Left lobe of liver (tissue), 2 donors: ENCODE results near the gene RASA3. TPM values are rescaled to one million over a fixed set of nuclear protein-coding genes. Genes with fewer than 3 reads are reported as not detected.
"Not testable (repeated sequence)": the region's sequence is repeated elsewhere in the genome, so short reads cannot be mapped to it uniquely, and the experiment has no call there.

Experiments used
- ATAC-seq: fragments of 200-7000 bp; cut with Tn5 transposase; one replicate; pipeline ENCODE4 v1.9.1; 2020; ENCODE audit warnings: mild to moderate bottlenecking, moderate library complexity
- DNase-seq: peaks from one replicate; pipeline ENCODE4 v3.0.0-alpha.2; 2020; ENCODE audit warnings: low spot score
- total RNA-seq: library from RNA; stranded (reverse); gene quantifications from one replicate; pipeline ENCODE4 v1.2.1, GENCODE V29; 2021
- donor health status: DM: no; HTN: no; CAD: no; lungs with moderate emphysema.
- donor health status: DM: no; HTN: yes; CAD: no.

The RASA3 gene
- total RNA-seq, 1 donor from 2014 or later, result 4.5 TPM

DNA sequence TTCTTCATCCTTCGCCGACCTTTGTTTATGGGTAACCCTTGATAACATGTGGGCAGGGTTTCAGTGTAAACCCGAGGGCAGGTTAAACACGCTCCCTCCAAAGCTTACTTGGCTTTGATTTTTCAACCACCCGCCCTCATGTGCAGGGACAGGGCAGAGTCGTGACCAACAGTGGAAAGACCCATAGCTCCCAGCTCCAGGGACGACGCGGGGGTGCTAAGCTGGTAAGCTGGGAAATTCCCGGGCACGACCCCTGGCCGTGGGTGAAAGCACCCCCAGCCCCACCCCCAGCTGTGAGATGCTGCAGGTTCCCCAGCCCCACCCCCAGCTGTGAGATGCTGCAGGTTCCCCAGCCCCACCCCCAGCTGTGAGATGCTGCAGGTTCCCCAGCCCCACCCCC lies 17.8 kb downstream of the RASA3 start:
- ATAC-seq, result not testable (repeated sequence)
- peak; percentile 37 for DNase-seq

DNA sequence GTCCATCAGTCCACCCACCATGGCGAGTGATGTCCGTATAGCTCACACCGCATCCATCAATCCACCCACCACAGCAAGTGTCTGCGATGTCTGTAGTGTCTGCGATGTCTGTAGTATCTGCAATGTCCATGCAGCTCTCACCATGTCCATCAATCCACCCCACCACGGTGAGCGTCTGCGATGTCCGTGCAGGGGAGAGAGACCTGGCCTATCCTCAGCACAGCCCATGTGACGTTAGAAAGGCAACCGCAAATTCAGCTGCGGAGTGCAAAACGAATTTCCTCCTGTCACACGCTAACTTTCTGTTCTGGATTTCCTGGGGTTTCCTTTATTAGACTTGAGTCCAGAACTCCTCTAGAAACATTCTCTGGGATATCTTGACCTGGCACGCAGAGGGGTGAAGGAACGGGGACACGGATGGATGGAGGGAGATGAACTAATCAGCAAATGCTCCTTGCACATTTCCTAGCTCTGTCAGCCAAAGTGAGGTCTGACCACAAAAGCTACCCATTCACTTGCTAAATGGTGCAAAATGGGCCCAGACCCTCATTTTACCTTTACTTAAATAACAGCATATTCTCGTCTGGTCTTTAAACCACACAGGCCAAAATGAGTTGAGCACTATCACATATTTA lies 18.3 kb downstream of the RASA3 start:
- DNase-seq (no peak), ATAC-seq (no peak)

DNA sequence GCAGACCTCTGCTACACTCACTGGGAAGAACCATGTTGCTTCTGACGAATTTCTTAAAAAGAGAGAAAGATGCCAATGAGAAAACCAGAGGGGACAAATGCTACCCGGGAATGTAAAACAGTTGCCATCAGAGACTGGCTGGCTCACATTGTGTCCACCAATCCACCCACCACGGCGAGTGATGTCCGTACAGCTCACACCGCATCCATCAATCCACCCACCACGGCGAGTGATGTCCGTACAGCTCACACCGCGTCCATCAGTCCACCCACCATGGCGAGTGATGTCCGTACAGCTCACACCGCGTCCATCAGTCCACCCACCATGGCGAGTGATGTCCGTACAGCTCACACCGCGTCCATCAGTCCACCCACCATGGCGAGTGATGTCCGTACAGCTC lies 19.0 kb downstream of the RASA3 start:
- ATAC-seq, DNase-seq: not testable (repeated sequence)

DNA sequence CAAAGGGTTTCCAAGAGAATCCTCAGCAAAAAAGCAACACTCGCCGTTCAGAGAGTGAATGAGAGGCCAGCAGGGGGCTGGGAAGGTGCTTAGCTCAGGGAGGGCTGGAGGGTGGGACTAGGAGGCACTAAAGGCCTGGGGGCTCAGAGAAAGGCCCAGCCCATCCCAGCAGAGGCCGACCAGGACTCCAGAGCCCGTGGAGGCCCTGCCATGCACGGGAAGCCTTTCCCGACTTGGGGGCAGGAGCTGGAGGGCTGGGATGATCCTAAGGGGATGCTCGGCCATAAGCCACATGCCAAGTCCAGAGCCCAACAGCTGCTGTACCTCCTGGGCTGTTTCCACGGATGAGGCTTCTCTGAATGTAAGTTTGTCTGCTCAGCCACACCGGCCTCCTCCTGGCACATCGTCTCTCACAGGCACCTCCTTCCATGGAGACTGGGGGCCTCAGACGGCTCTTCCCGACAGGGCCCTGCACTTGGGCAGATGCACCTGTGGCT lies 19.5 kb downstream of the RASA3 start:
- DNase-seq (no peak), ATAC-seq (no peak)

DNA sequence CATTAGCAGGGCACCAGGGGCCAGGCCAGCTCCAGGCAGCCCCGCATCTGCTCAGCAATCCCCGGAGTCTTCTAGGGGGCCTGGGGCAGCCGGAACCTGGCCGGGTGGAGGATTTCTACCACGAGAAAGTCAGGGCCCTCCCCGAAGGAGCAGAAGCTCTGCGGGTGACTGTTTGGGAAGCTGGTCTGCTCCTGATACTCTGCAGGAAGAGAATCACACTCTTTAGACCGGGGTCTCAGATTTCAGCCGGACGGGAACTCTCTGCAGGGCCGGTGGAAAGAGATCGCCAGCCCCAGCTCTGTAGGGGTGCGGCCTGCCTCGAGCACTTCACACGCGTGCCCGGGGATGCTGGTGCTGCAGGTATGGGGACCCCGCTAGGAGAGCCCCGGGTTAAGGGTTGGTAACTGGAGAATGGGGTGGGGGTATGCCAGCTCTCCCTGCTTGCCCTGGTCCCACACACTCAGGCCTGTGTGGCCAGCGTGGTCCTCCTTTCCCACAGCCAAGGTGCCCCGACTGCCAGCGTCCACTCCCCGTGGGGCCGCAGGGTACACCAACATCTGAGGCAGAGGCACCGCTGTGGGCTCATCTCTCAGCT lies 20.1 kb downstream of the RASA3 start:
- DNase-seq (no peak), ATAC-seq (no peak)

DNA sequence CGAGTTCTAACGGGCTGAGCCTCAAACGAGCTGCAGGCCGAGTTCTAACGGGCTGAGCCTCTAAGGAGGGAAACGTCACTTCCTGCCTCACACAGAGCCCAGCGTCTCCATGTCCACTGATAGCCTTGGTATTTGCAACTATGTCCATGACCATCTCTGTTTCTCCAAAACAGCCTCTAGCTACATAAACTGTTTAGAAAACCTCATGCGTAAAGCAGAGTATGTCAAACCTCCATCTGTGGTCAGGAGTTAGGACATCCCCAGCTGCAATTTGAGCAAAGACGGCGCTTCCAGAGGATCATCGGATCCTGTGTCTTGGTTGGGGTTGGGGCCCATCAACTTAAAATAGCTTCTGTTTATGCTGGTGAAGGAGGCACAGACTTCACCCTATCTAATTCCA lies 20.8 kb downstream of the RASA3 start:
- DNase-seq (no peak), ATAC-seq (no peak)

DNA sequence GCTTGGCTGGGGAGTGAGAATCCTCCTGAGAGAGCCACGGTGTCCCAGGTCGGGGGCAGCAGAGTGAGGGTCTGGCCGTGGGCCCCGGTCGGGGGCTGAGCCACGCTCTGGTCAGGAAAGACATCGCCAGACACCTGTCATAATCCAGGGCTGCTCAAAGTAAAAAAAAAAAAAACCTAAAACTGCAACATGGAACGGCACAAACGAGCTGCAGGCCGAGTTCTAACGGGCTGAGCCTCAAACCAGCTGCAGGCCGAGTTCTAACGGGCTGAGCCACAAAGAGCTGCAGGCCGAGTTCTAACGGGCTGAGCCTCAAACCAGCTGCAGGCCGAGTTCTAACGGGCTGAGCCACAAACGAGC lies 21.6 kb downstream of the RASA3 start:
- ATAC-seq, DNase-seq: not testable (repeated sequence)

DNA sequence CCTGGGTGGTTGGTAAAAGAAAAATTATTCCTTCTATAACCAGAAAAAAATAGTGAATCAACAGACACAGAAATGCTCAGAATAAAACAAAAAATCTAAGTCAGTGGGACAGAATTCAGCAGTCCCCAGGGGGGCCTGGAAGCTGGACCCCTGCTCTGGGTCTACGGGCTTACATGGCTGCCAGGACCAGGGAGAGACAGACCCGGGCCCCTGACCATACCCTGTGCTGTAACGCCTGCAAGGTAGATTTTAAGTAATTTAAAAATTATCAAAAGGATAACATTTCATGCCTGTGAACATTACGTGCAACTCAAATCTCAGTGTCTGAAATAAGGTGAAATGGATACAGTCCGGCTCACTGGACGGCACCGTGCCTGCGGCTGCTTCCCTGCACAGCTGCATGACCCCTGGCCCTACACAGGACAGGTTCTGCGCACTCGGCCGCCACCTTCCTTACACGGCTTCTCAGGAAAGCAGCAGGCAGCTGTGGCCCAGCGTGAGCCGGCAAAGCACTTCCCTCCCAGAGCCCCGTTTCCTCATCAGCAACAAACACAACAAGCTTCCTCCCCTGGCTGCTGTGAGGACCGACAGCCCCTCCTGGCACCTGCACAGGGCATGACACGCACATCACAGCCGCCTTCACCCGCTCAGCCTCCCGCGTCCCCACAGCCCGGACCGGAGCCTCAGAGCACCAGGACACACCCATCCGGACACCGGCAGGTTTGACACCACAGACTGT lies 22.2 kb downstream of the RASA3 start:
- ATAC-seq (peak; percentile 38), DNase-seq (no peak)

DNA sequence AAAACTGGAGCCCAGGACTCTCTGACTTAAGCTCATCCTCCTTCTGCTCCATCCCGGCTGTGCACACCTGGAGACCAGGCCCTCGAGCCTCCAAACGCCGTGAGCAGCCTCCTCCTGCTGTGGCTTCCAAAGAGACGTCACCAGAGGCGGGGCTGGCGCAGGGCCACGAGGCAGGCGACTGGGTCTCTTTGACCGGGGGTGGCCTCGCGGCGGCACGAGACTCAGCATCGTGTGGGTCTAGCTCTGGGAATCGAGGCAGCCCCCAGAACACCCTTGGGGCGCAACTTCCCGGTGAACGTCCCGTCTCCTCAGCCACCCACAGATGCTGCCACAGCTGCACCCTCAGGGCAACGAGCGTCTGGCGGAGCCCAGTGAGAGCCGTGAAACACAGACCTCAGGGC lies 22.8 kb downstream of the RASA3 start:
- DNase-seq (no peak), ATAC-seq (no peak)

DNA sequence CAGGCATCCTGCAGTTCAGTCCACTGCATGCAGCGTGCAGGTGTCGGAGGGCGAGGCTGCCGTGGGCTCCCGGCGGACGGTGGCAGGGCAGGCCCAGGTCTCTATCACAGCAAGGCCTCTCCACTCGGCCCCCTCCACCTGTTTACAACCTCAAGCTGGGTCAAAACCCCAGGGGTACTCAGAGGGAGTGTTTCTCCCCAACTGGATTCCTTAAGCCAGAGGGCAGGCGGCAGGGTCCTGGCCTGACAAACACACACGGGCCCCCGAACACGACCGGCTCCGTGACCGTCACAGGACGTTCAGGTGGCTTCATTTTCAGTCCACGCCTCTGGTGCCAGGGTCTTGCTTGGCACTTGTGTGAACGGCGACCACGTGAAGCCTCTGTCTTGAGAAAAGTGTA lies 23.5 kb downstream of the RASA3 start:
- DNase-seq, result no peak

DNA sequence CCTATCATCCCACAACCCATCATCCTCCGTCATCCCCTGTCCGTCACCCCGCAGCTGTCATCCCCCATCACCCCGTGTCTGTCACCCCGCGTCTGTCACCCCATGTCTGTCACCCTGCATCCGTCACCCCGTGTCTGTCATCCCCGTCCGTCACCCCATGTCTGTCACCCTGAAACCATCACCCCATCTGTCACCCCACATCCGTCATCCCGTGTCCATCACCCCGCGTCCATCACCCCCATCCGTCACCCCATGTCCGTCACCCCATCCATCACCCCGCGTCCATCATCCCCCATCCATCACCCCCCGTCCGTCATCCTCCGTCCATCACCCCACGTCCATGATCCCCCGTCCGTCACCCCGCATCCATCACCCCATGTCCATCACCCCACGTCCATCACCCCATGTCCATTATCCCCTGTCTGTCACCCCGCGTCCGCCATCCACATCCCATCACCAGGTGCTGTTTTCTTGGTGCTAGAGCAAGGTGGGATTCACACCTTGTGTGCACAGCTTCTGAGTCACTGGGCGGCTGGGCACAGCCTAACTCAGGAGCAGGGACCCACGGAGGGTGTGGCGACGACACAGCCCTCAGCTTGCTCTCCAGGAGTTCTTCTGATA lies 24.2 kb downstream of the RASA3 start:
- DNase-seq, result no peak
- ATAC-seq, result no peak

More for the DNA sequence above, 23.5 kb downstream of the RASA3 start:
- no peak for ATAC-seq

DNA sequence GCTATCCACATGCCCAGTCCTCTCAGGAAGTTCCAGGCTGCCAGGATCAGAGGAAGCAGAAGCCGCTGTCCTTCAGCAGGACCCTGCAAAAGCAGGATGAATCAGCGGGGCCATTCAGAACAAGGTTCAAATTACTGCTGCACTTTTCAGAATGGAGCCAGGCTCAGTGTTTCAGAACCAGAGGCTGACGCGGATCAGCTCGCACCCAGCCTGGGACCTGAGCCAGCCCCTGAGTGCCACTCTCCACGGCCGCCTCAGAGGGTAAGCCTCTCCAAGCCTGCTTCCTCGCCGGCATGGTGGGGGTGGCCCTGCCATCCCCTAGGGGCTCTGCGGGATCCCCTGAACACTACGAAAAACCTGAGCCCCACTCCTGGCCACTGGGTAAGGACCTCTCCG lies 24.7 kb downstream of the RASA3 start:
- no peak for DNase-seq
- no peak for ATAC-seq

DNA sequence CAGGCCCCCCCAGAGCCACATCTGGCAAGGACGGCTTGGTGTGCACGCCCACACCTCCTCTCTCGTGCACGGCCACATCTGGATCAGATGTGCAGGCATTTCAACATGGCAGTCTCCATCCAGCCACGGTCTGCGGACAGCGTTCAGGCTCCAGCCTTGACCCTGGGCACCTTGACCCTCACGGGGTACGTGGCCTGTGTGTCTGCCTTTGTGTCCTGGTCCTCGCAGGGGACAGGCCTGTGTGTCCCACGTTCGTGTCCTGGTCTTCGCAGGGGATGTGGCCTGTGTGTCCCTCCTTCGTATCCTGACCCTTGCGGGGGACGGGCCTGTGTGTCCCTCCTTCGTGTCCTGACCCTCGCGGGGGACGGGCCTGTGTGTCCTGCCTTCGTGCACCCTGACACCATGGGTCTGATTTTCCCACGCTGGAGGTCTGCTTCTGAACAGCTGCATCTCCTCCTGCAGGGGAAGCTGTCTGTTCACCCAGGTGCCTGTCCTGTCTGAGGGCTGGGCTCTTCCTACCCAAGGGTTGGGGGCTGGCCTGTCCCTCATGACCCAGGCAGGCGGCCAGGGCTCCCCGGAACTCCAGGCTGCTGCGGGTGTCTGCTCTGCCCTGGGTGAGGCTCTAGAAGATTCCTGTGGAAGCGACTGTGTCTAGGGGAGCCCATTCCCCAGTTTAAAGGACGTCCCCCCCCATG lies 25.3 kb downstream of the RASA3 start:
- ATAC-seq (no peak), DNase-seq (no peak)

DNA sequence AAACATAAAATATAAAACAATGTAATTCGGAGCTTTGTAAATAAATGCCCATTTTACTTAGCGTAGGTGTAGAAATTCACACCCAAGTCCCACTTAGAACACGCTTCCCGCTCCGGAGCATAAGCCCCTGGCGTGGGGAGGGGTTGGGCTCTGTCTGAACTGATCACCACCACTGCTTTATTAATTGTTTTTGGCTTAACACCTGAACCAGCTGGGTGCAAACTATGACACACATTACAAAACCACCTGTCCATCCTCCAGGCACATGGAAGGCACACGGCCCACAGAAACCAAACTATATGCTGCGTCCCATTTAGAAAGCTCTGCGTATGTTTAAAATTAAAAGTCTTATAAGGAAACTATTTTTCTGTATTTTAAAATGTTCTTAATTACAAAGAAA lies 25.9 kb downstream of the RASA3 start:
- DNase-seq, result no peak

DNA sequence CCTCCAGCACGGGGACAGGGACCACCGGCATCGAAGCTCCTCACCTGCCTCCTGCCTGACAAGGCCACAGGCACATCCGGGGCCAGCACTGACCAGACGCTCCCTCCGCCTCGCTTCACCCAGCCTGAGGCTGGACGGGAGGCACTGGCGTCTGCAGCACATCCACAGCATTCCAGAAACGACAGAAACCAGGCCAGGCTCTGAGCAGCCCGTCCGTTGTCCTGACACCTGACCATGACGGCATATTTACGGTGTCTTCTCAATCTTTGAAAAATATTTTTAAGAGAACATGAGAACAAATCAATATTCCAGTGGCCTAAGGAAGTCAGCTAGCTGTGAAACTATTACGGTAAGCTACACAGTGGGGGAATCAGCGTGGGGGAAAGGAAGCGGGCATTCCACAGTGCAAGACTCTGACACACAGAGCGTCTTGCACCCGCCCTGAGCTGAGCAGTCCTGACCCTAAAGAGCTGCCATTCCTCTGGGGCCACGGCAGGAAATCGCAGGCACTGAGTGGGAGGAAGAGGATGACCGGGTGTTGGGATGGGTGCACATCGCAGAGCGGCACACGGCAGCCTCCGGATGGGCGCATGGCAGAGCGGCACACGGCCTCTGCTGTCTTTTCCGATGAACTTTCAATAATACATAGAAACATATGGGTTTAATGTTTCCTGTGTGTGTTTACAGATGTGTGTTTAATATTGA lies 26.8 kb downstream of the RASA3 start:
- DNase-seq, result no peak
- ATAC-seq, result no peak

More for the DNA sequence above, 25.9 kb downstream of the RASA3 start:
- no peak for ATAC-seq

DNA sequence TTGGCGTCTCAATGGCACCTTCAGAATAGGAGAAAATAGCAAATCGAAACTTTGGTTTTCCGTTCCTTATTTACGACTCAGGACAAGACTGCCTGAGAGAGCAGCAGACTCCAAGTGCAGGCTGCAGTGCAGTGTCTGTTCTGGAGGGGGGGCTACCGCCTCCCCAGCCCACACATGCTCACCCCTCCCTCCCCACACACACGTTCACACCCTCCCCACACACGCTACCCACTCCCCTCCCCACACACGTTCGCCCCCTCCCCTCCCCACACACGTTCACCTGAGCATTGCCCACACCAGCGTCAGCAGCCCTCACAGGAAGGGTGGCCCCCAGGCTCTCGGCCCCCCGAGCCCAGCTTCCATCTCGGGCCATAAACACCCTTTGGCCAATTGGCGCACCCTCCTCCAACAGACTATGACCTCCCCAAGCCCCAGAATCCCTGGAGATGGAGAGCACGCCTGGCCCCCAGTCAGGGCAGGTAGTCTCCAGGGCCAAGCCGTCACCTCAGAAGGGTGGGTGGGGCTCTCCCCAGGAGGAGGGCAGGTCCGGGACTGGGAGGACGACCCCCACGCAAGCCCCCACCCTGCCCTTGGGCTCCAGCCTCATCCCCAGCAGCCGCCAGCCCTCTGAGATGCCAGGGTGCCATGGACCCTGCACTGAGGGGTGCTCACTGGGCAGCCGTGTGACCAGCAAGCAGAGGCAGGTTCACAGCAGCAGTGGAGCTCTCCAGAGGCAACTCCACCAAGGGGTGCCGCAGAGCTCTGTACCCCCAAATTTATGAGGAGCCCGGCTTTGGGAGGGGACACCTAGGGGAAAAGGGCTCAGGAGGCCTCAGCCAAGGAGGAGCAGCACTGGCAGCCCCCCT lies 27.5 kb downstream of the RASA3 start:
- ATAC-seq (no peak), DNase-seq (no peak)

DNA sequence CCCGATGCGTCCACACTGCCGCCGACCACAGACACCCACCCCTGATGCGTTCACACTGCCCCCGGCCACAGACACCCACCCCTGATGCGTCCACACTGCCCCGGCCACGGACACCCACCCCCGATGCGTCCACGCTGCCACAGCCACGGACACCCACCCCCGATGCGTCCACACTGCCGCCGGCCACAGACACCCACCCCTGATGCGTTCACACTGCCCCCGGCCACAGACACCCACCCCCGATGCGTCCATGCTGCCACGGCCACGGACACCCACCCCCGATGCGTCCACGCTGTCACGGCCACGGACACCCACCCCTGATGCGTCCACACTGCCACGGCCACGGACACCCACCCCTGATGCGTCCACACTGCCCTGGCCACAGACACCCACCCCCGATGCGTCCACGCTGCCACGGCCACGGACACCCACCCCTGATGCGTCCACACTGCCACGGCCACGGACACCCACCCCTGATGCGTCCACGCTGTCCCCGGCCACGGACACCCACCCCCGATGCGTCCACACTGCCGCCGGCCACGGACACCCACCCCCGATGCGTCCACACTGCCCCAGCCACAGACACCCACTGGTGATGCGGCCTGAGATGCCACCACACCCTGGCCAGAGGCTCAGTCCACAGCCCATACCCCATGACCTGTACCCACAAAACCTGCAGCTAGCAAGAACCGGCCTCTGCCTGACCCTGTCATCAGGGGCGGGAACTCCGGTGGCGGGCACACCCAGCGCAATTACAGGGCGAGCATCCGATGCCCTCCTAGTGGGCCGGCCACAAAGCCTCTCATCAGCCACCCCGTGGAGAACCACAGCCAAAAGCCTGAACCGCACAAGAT lies 28.4 kb downstream of the RASA3 start:
- no peak for ATAC-seq

DNA sequence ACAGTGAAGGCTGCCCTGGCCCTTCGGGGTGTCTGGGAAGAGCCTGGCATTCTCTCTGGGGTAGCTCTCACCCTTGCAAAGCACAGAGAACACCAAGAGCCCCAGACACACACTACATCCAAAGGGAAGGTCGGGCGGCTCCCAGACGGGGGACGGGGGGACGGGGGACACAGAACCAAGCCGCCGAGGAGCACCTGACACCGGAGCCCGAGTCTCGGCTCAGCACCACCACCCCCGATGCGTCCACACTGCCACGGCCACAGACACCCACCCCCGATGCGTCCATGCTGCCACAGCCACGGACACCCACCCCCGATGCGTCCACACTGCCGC lies 29.2 kb downstream of the RASA3 start:
- DNase-seq, ATAC-seq: not testable (repeated sequence)

More for the DNA sequence above, 28.4 kb downstream of the RASA3 start:
- no peak for DNase-seq
